Endometrial microvascular endothelial cells (primary cell): Measurements from ENCODE around the gene TRPM3. TPM values are rescaled to one million over a fixed set of nuclear protein-coding genes. Genes with fewer than 3 reads are reported as not detected.

Experiments used
- in situ Hi-C: cut with HindIII; loops from 2 replicates; pipeline ENCODE4 v1.10.0; 2017; ENCODE audit warnings: low sequenced_read_pairs, low pct_unique_long_range_greater_than_20kb; ENCODE audit errors: inconsistent ontology term
- total RNA-seq: library from RNA; depleted of rRNA; stranded (reverse); fragments of >200 nt; gene quantifications from one replicate; pipeline ENCODE4 v1.2.3, GENCODE V29; 2015; ENCODE audit errors: inconsistent ontology term

The TRPM3 gene
- total RNA-seq, 1 donor from 2014 or later: under 0.01 TPM

DNA sequence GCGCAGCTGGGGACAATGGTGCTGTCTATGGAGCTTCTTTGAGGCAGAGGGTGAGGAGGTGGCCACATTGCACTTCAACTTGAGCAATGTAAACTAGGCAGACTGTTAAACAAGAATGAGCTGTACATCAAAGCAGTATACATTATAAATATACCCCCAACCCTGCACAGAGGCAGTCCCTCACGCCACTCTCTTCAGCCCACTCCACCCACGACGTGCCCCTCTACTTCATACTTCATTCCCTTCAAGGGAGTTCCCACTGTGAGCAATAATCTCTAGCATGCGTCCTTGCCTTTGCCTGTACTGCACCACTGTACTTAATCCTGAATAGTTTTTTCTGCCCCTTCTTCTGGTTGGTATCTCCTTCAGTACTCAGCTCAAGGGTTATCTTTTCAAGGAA is 14.4 kb downstream of the TRPM3 start:
- in situ Hi-C loops: no loop called here

DNA sequence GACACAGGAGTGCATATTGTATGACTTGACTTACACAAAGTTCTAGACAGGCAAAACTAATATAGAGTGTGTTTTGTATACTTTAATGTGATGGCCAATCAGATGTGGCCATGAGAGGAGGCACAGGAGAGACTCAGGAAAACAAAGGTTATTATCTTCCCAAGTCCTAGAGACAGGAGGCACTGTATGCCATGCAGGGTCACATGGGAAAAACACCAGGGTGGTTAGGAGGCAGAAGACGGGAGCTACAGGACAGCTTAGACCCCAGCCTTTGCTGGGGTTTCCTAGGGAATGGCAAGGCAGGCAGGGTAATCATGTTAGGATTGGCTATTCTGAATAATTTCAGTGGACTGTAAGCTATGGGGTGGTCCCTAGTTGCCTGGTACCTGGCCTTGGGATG is 16.2 kb downstream of the TRPM3 start:
- in situ Hi-C loops: no loop called here

DNA sequence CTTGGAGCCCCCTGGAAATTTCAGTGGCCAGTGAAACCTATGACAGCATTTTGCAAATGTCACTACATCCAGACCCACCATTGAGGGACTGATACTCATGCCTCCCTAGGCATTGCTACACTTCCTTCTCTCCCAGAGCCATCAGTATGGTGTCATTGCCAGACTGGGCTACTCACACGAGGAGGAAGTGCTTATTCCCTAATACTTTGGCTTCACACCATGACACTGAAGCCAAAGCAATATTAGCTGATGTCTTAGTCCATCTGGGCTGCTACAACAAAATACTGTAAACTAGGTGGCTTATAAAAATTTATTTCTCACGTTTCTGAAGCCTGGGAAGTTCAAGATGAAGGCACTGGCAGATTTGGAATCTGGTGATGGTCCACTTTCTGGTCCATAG is 22.6 kb downstream of the TRPM3 start:
- in situ Hi-C loops: no loop called here

DNA sequence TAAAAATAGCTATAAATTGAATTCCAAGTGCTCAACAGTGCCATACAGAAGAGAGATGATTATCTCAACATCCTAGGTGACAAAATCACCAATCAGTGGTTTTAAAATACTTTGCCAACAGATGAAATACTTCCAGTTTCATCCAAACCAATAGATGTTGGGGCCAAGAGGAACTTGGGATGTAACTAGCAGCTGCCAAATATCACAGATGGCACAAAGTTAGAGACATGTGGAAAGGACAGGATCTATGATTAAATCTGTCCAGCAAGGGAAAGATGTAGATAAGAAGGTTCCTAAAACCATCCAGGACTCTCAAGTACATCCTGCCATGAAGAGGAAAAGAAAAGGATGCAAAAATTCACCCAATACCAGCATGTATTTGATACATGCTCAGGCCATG is 23.8 kb downstream of the TRPM3 start:
- in situ Hi-C loops: no loop called here

DNA sequence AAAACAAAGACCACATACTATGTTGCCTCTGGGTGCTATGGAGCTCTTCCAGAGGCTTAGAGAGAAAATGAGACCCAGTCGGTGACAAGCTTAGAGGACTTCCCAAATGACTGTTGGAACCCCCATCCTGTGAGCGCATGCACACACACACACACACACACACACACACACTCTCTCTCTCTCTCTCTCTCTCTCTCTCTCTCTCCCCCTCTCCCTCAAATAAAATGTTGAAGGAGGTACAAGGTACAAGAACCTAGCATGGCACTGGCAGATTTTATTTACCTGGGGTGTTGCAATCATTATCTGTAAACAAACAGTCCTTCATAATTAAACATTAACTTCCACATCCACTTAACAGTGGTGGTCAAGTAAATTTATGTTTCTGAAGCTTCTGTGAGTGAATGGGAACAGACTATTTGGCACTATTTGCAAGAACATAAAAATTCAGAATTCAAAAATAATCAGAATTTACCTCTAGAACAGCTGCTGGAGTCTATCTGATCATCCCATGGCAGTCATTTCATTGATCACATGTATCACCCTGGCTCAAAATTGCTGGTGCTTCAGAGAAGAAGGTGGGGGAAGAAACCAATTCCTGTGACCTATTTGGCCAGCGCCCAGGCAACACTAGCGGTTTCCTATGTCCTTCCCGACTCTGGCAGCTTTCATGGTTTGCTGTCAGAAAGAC is 24.9 kb downstream of the TRPM3 start:
- in situ Hi-C loops: no loop called here

DNA sequence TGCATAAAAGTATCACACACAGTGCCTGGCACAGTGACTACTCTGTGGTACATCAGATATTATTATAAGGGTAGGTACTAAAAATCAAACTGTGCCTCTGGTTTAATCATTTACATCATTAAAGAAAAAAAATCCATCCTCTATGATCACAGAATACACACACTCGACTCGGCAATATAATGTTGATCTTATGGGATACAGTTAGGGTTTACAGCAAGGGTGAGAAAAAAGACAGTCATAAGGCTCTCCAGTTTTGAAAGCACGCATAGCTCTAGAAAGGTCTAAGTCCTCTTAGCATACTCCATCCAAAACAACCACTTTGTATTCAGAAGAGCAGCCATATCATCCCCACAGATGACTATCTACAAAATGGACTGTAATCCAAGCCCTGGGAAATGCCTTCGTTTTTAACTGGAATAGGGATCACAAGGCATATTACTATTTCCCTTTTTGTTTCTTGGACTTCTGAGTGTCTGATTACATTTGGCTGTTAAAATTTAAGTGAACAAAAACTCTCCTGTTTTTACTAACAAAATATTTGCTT is 26.6 kb downstream of the TRPM3 start:
- in situ Hi-C loops: no loop called here

DNA sequence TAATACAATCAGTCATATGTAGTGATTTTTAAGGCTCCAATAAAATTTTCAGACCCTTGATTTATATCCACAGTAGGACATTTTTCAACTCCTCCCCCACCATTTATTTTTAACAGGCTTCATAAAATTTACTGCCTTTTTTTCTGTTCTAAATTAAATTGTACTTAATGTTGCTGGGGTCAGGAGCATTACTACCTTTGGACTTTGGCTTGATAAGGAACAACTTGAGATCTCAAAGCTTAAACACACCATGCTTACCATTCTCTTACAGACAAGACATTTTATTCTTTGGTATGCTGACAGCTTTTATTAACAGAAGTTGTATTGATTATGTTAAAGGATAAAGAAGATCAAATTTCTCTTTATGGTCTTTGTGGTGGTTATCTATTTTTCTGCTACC is 30.5 kb downstream of the TRPM3 start:
- in situ Hi-C loops: no loop called here

DNA sequence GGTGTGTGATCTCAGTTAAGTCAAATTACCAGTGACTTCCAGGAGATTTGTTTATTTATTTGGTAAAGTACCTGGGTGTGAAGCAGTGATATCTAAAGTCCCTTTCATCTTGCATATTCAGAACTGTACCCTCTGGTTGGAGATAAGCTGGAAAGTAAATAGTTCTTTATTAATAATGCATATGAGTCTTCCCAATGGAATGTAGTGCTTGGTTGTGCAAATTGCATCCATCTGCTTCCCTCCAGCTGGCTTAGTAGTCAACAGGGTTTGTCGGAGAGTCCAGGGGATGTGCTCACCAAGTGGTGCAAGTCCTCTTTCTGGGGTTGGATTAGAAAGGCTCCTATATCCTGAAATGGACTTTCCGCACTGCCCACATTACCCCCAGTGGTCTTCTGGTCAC is 42.0 kb downstream of the TRPM3 start:
- in situ Hi-C loops: no loop called here

DNA sequence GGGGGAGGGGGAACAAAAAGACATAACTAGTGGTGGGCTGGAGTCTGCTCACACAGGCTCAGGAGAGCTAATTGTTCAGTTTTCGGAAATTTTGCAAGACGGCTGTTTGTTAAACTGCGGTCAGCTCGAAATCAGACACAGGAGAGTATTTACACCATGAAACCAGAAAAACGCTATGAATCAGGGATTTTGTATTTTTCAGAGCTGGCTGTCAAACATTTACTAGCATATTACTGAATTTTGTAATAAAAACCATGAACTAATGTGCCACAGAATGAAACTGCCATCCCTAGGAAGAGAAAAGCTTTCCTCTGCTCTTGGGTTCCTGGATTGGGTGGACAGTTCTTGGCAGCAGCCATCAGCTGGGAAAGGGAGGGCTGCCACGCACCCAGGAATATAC is 45.3 kb downstream of the TRPM3 start:
- in situ Hi-C loops: no loop called here

DNA sequence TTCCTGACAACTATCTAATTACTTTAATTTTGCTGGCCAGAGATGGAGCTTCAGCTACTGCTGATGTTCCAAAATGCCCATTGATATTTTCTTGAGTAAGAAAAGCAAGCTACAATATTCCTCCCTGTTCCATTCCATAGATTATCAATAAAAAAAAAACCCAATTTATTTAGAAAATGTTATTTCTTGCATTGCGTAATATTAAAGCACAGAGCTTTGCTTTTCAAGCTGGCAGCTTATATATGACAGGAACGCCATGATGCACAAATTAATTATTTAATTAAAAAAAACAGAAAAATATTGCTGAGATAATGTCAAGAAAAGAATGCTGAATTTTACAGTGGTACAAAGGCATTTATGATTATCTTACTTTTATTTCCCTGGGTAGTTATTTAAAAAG is 47.9 kb downstream of the TRPM3 start:
- in situ Hi-C loops: no loop called here

DNA sequence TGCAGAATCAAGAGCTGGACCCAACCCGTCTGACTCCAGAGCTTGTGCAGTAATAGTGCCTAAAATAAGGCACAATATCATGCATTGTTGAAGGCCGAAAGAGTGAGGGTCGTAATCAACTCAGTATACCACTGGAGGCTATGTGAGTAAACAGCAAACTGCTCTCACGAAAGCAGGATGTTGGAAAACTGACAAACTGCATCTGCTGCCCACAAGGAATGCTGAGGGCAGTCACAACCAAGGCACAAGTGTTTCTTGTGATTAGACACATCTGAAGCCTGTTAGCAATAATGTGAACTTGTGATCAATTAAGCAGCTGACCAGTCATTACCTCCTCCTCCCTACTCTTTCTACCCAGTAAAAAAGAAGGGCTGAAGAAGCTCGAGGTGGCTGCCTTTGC is 48.8 kb downstream of the TRPM3 start:
- in situ Hi-C loops: no loop called here

DNA sequence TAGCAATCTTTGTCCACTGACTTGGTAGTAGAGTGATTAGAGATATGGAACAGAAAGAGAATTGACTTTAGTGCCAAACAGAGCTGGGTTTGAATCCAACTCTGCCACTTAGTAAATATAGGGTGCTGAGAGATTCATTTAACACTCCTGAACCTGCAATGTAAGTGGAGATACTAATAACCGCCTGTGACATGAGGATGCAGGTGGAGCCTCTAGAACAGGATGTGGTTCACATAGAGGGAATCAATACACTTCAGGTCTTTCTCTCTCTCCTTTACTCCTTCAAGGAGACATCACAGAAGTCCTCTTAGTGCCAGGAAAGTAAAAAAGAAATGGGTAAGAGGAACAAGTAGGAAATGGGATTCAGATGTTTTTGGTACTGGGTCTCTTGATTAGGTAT is 49.8 kb downstream of the TRPM3 start:
- in situ Hi-C loops: no loop called here

DNA sequence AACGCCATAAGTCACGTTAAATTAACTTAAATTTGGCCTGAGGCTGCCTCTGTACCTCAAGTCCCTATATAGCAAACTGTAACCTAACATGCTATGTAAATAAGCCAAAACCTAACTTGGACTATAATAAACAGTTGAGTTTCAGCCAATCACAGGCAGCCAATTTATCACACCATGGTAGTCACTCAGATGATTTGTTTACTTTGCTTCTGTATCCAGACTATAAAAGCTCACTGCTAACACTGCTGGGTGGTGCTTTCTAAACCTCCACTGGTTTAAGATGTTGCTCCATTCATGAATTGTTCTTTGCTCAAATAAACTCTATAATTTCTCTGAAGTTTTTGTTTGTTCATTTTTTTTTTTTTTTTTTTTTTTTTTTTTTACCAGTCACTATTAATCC is 62.8 kb downstream of the TRPM3 start:
- in situ Hi-C loops: no loop called here

DNA sequence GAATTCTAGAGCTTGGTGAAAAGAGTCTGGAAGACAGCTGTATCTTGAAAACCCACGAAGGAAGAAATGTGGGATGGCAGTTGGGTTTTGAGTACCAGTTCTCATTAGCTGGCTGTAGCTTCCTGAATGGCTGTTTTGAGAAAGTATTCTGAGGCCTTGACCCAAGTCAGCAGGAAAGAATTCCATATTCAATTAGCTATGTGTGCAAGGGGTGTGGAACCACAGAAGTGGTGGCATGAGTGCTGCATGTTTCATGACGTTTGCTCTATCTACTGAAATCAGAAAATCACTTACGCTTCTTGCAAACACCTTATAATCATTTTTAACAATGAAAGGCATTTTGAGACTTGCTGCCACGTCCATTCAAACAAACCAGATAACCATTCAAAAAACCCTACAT is 69.1 kb downstream of the TRPM3 start:
- in situ Hi-C loops: no loop called here

DNA sequence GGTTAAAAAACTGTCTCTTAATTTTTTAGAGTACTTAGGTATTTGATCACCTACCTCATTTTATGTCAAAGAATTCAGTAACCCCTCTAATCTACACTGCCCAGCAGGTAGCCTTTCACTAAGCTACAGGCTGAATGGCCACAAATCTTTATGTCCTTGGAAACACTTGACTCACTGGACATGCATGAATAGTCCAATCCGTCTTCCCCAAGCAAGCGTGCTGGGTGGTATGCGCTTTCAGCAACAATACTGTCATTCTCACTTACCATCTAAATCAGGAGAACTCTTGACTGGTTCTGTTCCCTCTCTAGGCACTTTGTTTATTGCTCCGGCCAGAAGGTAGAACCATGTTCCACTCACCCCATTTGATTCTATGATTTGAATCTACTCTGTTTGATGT is 73.1 kb downstream of the TRPM3 start:
- in situ Hi-C loops: no loop called here

DNA sequence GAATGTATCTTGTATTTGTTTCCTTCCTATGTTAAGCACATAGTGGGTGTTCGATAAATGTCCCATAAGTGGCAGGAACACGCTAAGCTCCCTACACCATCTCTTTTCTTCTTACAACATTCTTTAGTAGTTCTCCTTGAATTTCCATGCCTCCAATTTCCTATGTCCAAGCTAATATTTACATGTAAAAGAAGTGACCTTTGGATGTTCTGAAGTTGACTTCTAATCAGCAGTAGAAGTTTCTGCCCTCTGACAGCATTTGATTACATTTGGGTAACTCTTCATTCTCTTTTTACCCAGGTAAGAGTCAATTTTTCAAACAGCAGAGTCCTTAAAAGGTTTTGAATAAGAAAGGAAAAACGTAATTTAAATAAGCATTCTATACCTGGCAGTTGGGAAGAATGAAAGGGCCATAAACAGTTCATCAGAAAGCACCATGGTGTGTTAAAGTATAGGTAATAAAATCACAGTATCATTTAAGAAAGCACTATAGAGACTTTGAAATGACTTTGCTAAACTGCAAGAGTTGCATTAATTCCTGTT is 78.9 kb downstream of the TRPM3 start:
- in situ Hi-C loops: no loop called here

DNA sequence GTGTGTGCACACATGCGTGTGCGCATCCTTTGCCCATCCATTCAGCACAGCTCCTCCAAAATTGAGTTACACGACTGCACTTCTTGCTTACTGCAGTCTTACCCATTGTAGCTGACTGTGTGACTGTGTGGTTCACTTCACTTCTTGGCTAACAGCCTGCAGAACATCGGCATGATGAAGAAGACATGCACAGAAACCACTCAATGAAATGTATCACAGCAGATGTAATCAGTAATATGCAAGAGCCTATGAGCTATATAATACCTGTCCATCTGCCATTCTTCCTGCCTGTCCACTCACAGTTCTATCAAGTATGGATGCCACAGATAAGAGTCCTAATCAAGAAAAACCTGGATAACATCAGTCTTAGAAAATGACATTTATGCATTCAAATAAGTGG is 83.9 kb downstream of the TRPM3 start:
- in situ Hi-C loops: no loop called here

DNA sequence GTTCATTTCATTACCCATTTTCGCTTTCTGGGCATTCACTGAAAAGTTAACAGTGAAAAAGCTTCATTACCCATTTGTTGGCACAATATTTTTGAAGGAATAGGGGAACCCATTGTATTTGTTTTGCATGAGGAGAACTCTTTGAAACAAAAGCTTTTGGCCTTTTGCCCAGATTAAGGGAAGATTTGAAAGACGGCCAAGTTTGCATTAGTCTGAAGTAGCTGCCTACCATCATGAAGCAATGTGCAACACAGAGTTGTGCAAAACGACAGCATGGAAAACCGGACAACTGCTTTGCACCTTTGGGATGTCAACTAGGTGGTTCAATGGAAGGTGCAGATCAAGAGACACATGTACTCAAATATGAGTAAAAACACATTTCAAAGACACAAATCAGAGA is 84.9 kb downstream of the TRPM3 start:
- in situ Hi-C loops: no loop called here

DNA sequence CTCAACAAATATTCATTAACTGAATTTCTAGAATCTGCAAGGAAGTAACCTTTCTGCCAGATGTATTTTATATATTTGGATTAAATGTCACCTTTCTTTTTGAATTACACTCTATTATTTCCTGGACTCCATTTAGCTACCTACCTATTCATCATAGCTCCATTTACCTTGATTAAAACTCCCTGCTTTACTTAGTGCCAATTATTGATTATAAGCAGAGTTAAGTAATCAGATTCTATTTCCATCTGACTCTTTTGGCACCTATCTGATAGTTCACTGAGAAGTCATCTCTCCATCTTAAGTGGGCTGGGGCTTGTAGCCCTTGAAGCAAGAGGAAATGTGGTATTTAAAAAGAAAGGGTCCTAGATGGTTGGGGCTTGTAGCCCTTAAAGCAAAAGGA is 88.6 kb downstream of the TRPM3 start:
- in situ Hi-C loops: no loop called here

DNA sequence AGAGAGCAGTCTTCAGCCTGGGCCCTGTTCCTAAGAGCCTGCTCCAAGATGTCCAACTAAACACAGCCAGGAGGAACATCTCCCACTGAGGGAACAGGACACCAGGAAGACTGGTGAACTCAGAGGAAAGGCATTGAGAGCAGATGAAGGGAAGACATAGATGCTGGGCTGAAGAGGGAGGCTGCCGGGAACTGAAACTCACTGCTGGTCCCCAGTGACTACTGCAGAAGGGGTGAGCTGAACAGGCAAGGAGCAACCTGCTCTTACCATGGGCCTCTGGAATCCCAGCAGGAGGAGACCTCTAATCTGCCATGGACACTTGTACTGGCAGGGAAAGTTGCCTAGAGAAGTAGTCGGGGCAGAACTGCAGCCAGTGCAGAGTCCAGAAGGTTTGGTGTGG is 95.7 kb downstream of the TRPM3 start:
- in situ Hi-C loops: no loop called here

DNA sequence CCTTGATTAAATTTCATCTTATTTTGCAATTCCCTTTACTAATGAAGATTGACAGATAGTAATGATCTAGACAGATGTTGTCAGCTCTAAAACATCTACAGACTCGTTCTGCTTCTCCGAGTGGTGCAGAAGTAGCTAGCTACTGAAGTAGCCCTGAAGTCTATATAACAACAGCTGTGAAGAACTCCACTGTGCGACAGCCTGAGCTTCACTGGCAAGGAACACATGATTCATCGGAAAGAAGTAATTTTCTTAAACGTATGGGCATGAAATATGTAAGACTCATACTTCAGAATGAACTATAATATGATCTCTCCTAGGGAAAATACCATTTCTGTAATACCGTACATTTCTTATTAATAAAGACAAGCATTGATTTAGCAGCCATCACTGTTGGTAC is 96.2 kb downstream of the TRPM3 start:
- in situ Hi-C loops: no loop called here
